ENCODE measurements around the gene NAA35.

DNA sequence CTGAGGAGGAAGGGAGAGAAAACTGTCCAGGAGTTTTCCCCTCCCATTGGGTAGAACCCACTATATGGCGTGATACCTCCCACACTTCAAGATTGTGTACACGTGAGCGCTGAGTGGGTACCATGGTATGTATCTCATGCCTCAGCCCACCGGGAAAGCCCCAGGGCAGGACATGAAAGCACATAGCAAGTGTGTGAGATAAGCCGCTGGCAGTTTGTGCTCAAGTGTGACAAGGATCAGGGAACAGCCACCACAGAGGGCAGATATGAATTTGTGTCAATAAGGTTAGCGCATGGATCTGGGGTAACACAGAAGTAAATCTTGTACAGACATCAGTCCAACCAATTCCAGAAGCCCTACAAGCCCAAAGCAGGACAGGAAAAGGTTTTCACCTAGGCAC lies 42.6 kb upstream of the NAA35 start:
- TF ChIP-seq, protein P1, sequence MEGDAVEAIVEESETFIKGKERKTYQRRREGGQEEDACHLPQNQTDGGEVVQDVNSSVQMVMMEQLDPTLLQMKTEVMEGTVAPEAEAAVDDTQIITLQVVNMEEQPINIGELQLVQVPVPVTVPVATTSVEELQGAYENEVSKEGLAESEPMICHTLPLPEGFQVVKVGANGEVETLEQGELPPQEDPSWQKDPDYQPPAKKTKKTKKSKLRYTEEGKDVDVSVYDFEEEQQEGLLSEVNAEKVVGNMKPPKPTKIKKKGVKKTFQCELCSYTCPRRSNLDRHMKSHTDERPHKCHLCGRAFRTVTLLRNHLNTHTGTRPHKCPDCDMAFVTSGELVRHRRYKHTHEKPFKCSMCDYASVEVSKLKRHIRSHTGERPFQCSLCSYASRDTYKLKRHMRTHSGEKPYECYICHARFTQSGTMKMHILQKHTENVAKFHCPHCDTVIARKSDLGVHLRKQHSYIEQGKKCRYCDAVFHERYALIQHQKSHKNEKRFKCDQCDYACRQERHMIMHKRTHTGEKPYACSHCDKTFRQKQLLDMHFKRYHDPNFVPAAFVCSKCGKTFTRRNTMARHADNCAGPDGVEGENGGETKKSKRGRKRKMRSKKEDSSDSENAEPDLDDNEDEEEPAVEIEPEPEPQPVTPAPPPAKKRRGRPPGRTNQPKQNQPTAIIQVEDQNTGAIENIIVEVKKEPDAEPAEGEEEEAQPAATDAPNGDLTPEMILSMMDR (conservative IDR thresholded peaks at IDR 0.05; ENCODE audit: low read length) = no peak
- no peak for TF ChIP-seq EZH2phosphoT487 (IDR thresholded peaks at IDR 0.05; ENCODE audit: borderline replicate concordance, low read depth, low read length)

All from OCI-LY7 (cell line).